Ishikawa (cell line): Measurements from ENCODE around the gene ZBTB16.

ENCODE experiments used
- CEBPB ChIP-seq: IDR thresholded peaks from 2 replicates; pipeline ENCODE4 v1.6.1; 2012
- CREB1 ChIP-seq: IDR thresholded peaks from 2 replicates; pipeline ENCODE4 v1.6.1; 2012; ENCODE audit warnings: low read depth
- EGR1 ChIP-seq: IDR thresholded peaks from 2 replicates; pipeline ENCODE4 v1.6.1; 2012
- EP300 ChIP-seq: IDR thresholded peaks from 2 replicates; pipeline ENCODE4 v1.6.1; 2012; ENCODE audit warnings: borderline replicate concordance
- FOXM1 ChIP-seq: IDR thresholded peaks from 2 replicates; pipeline ENCODE4 v1.6.1; 2012; ENCODE audit warnings: low read depth, borderline replicate concordance
- MAX ChIP-seq: IDR thresholded peaks from 2 replicates; pipeline ENCODE4 v1.6.1; 2012
- NFIC ChIP-seq: IDR thresholded peaks from 2 replicates; pipeline ENCODE4 v1.6.1; 2012
- RAD21 ChIP-seq: IDR thresholded peaks from 2 replicates; pipeline ENCODE4 v1.6.1; 2012; ENCODE audit warnings: low read depth
- REST ChIP-seq: IDR thresholded peaks from 2 replicates; pipeline ENCODE4 v1.6.1; 2012; ENCODE audit warnings: low read depth, mild to moderate bottlenecking
- TAF1 ChIP-seq: IDR thresholded peaks from 2 replicates; pipeline ENCODE4 v1.6.1; 2012; ENCODE audit warnings: low read depth, mild to moderate bottlenecking
- TCF12 ChIP-seq: IDR thresholded peaks from 2 replicates; pipeline ENCODE4 v1.6.1; 2012; ENCODE audit warnings: low read depth
- TEAD4 ChIP-seq: IDR thresholded peaks from 2 replicates; pipeline ENCODE4 v1.6.1; 2012
- USF1 ChIP-seq: IDR thresholded peaks from 2 replicates; pipeline ENCODE4 v1.6.1; 2012
- YY1 ChIP-seq: IDR thresholded peaks from 2 replicates; pipeline ENCODE4 v1.6.1; 2012; ENCODE audit warnings: low read depth
- ZBTB7A ChIP-seq: IDR thresholded peaks from 2 replicates; pipeline ENCODE4 v1.6.1; 2012; ENCODE audit warnings: low read depth

ZBTB16 gene

GRCh38 chr11:114150671-114151070 lies 91.2 kb downstream of the ZBTB16 start:
- TF ChIP-seq MAX = no peak

- TF ChIP-seq ZBTB7A = no peak
- TF ChIP-seq FOXM1 = no peak
- TF ChIP-seq NFIC = no peak
- TF ChIP-seq MAX = no peak
- TF ChIP-seq REST = no peak
- no peak for TF ChIP-seq RAD21
- TF ChIP-seq CEBPB = no peak
- TF ChIP-seq CREB1 = no peak
- TF ChIP-seq TCF12 = no peak
- no peak for TF ChIP-seq USF1
- no peak for TF ChIP-seq EGR1
- TF ChIP-seq EP300 = no peak
- no peak for TF ChIP-seq TEAD4
- TF ChIP-seq TAF1 = no peak
- no peak for TF ChIP-seq YY1
Measured at GRCh38 chr11:114151631-114152030, 92.1 kb downstream of the ZBTB16 start.

- no peak for TF ChIP-seq RAD21
- TF ChIP-seq YY1 = no peak
- no peak for TF ChIP-seq EP300
- TF ChIP-seq REST = no peak
- TF ChIP-seq CREB1 = no peak
- TF ChIP-seq TCF12 = no peak
- TF ChIP-seq CEBPB = no peak
Measured at GRCh38 chr11:114152162-114152561, 92.7 kb downstream of the ZBTB16 start.

GRCh38 chr11:114152785-114153184 lies 93.3 kb downstream of the ZBTB16 start:
- no peak for TF ChIP-seq TAF1
- TF ChIP-seq ZBTB7A = no peak
- no peak for TF ChIP-seq MAX
- no peak for TF ChIP-seq CREB1
- no peak for TF ChIP-seq FOXM1

GRCh38 chr11:114153224-114153623 lies 93.7 kb downstream of the ZBTB16 start:
- TF ChIP-seq MAX (no peak), CEBPB (no peak), RAD21 (no peak)

GRCh38 chr11:114154271-114155047 lies 94.9 kb downstream of the ZBTB16 start:
- TF ChIP-seq USF1 (no peak), EGR1 (no peak), CEBPB (no peak), RAD21 (no peak), EP300 (no peak), REST (no peak)
